SK-N-SH (cell line): ENCODE data around the gene DCP1B. TPM values are rescaled to one million over a fixed set of nuclear protein-coding genes. Genes with fewer than 3 reads are reported as not detected.

Source experiments
- CTCF ChIA-PET: fragments of 300-600, 350-600 bp; formaldehyde crosslinking; extraction: SDS; loops from one replicate; lab custom pipeline; 2021; lab: Yijun Ruan, JAX
- POLR2A ChIA-PET: fragments of 350-600 bp; sonication (Branson Sonifier 250); formaldehyde crosslinking; extraction: SDS; loops from one replicate; lab custom pipeline; 2020; ENCODE audit warnings: antibody characterized with exemption, inconsistent platforms; lab: Yijun Ruan, JAX
- DNase-seq: peaks from one replicate; pipeline ENCODE4 v3.0.0; 2012
- H2AFZ ChIP-seq: fragments of 200-600 bp; sonication (generic); 2 replicates; pipeline ENCODE4 v1.8.1; 2016; ENCODE audit warnings: antibody characterized with exemption, mild to moderate bottlenecking, low read depth
- H3F3A ChIP-seq: fragments of 200-600 bp; sonication (generic); replicated peaks from 2 replicates; pipeline ENCODE3; 2016; ENCODE audit warnings: antibody characterized with exemption, mild to moderate bottlenecking; ENCODE audit not compliant: insufficient read depth
- H3K27ac ChIP-seq, 2 experiments: fragments of 200-500 bp in 1 of 2; fragments of 200-600 bp in 1 of 2; sonication (Bioruptor generic) in 1 of 2; sonication (generic), shearing (Covaris generic) in 1 of 2; 2 replicates each; pipeline versions ENCODE4 v1.5.1 to v1.6.1; 2014 to 2016; ENCODE audit warnings: low read depth in 2 of 2, inconsistent platforms in 1 of 2, low read length in 1 of 2, mild to moderate bottlenecking in 1 of 2, mixed read lengths in 1 of 2
- H3K27me3 ChIP-seq: fragments of 200-600 bp; sonication (generic), shearing (Covaris generic); 2 replicates; pipeline ENCODE4 v1.6.1; 2016; ENCODE audit warnings: mixed run types; ENCODE audit not compliant: insufficient read depth
- H3K36me3 ChIP-seq, 2 experiments: fragments of 200-500 bp in 1 of 2; fragments of 200-600 bp in 1 of 2; sonication (Bioruptor generic) in 1 of 2; sonication (generic) in 1 of 2; replicated peaks in 1 of 2; 2 replicates each; pipeline versions ENCODE3 to v1.5.1; 2014 to 2016; ENCODE audit warnings: low read length in 1 of 2, mild to moderate bottlenecking in 1 of 2; ENCODE audit not compliant: insufficient read depth in 2 of 2, control insufficient read depth in 1 of 2
- H3K4me1 ChIP-seq, 2 experiments: fragments of 200-500 bp in 1 of 2; fragments of 200-600 bp in 1 of 2; sonication (Bioruptor generic) in 1 of 2; sonication (generic), shearing (Covaris generic) in 1 of 2; 2 replicates each; pipeline versions ENCODE4 v1.5.1 to v1.6.1; 2014 to 2016; ENCODE audit warnings: low read depth in 1 of 2, low read length in 1 of 2, mixed run types in 1 of 2; ENCODE audit not compliant: insufficient read depth in 2 of 2, control insufficient read depth in 1 of 2
- H3K4me2 ChIP-seq: fragments of 200-600 bp; sonication (generic), shearing (Covaris generic); 2 replicates; pipeline ENCODE4 v1.6.1; 2017; ENCODE audit warnings: mixed run types
- H3K4me3 ChIP-seq, 2 experiments: fragments of 200-500 bp in 1 of 2; fragments of 200-600 bp in 1 of 2; sonication (Bioruptor generic) in 1 of 2; sonication (generic), shearing (Covaris generic) in 1 of 2; 2 replicates each; pipeline versions ENCODE4 v1.5.1 to v1.8.1; 2014 to 2016; ENCODE audit warnings: low read depth in 2 of 2, inconsistent platforms in 1 of 2, low read length in 1 of 2, mild to moderate bottlenecking in 1 of 2, mixed read lengths in 1 of 2, moderate library complexity in 1 of 2
- H3K79me2 ChIP-seq: fragments of 200-600 bp; sonication (generic); 2 replicates; pipeline ENCODE4 v1.8.1; 2017; ENCODE audit warnings: mild to moderate bottlenecking; ENCODE audit not compliant: insufficient read depth
- H3K9ac ChIP-seq: fragments of 200-600 bp; sonication (generic); 2 replicates; pipeline ENCODE4 v1.6.1; 2017; ENCODE audit warnings: mixed run types
- H3K9me2 ChIP-seq: fragments of 200-600 bp; sonication (generic); 2 replicates; pipeline ENCODE4 v1.6.1; 2017; ENCODE audit warnings: mixed run types
- H3K9me3 ChIP-seq: fragments of 200-600 bp; sonication (generic); 2 replicates; pipeline ENCODE4 v1.6.1; 2017; ENCODE audit warnings: mixed run types, mild to moderate bottlenecking, moderate library complexity
- H4K20me1 ChIP-seq: fragments of 200-600 bp; sonication (generic); 2 replicates; pipeline ENCODE4 v1.6.1; 2017; ENCODE audit warnings: mild to moderate bottlenecking, mixed run types; ENCODE audit not compliant: insufficient read depth
- ELF1 ChIP-seq: IDR thresholded peaks from 2 replicates; pipeline ENCODE4 v1.4.0; 2012
- FOXM1 ChIP-seq: IDR thresholded peaks from 2 replicates; pipeline ENCODE4 v1.4.0; 2012; ENCODE audit warnings: low read depth, mild to moderate bottlenecking
- JUND ChIP-seq: IDR thresholded peaks from 2 replicates; pipeline ENCODE4 v1.4.0; 2012
- MEF2A ChIP-seq: IDR thresholded peaks from 2 replicates; pipeline ENCODE4 v1.4.0; 2012; ENCODE audit warnings: low read depth, borderline replicate concordance
- MXI1 ChIP-seq: IDR thresholded peaks from 2 replicates; pipeline ENCODE4 v1.6.1; 2012; ENCODE audit warnings: mild to moderate bottlenecking, low read depth, low read length, improper control_type of control experiment
- RAD21 ChIP-seq: IDR thresholded peaks from 2 replicates; pipeline ENCODE4 v1.6.1; 2012; ENCODE audit warnings: mild to moderate bottlenecking, low read length
- RFX5 ChIP-seq: IDR thresholded peaks from 2 replicates; pipeline ENCODE4 v1.6.1; 2012; ENCODE audit warnings: mild to moderate bottlenecking, improper control_type of control experiment, low read length
- RXRA ChIP-seq: IDR thresholded peaks from 2 replicates; pipeline ENCODE4 v1.4.0; 2012; ENCODE audit warnings: low read depth, mild to moderate bottlenecking, borderline replicate concordance
- TAF1 ChIP-seq: IDR thresholded peaks from 2 replicates; pipeline ENCODE4 v1.6.1; 2012; ENCODE audit warnings: low read depth, mild to moderate bottlenecking, low read length, moderate library complexity, borderline replicate concordance
- TEAD4 ChIP-seq: IDR thresholded peaks from 2 replicates; pipeline ENCODE4 v1.4.0; 2012; ENCODE audit warnings: mild to moderate bottlenecking, borderline replicate concordance; ENCODE audit not compliant: insufficient read depth
- USF2 ChIP-seq: fragments of 150-350 bp; IDR thresholded peaks from 2 replicates; pipeline ENCODE4 v1.6.1; 2017; ENCODE audit warnings: antibody characterized with exemption, low read length, low read depth, borderline replicate concordance
- ZBTB33 ChIP-seq: IDR thresholded peaks from 2 replicates; pipeline ENCODE4 v1.4.0; 2012; ENCODE audit warnings: low read depth, borderline replicate concordance
- WGBS: methylation state at CpG from one replicate; pipeline ENCODE4 v1.1.6; 2017; ENCODE audit warnings: low lambda C conversion rate; 5-methylcytosine and 5-hydroxymethylcytosine counted together
- polyA plus RNA-seq, 3 experiments: library from polyadenylated mRNA; depleted of rRNA; stranded (reverse); fragments of >200 nt; gene quantifications; 2 replicates each; pipeline ENCODE4 v1.2.3, GENCODE V29; 2012
- TF ChIP-seq, protein P1 (sequence below): IDR thresholded peaks from 2 replicates; pipeline ENCODE4 v1.4.0; 2012; ENCODE audit warnings: low read depth, borderline replicate concordance
- TF ChIP-seq, protein P2 (sequence below): IDR thresholded peaks from 2 replicates; pipeline ENCODE4; 2012
- TF ChIP-seq, protein P3 (sequence below): fragments of 150-350 bp; IDR thresholded peaks from 2 replicates; pipeline ENCODE4 v1.6.1; 2016; ENCODE audit warnings: mild to moderate bottlenecking, low read depth, low read length
- TF ChIP-seq, protein P4 (sequence below): IDR thresholded peaks from 2 replicates; pipeline ENCODE4 v1.4.0; 2012; ENCODE audit warnings: low read depth

Gene DCP1B
- polyA plus RNA-seq, 1 of the 3 experiments (the other 2 are of a cell fraction): 18.8 TPM

- peaks cover 13% of the 10 kb centered on the region for H3K9me3 ChIP-seq
- TF ChIP-seq ZBTB33: no peak
- TF ChIP-seq RFX5: no peak
- TF ChIP-seq MEF2A: no peak
- TF ChIP-seq JUND: no peak
- no peak for TF ChIP-seq FOXM1
- no peak for TF ChIP-seq TAF1
- TF ChIP-seq, protein P1, sequence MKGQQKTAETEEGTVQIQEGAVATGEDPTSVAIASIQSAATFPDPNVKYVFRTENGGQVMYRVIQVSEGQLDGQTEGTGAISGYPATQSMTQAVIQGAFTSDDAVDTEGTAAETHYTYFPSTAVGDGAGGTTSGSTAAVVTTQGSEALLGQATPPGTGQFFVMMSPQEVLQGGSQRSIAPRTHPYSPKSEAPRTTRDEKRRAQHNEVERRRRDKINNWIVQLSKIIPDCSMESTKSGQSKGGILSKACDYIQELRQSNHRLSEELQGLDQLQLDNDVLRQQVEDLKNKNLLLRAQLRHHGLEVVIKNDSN: no peak
- TF ChIP-seq MXI1: no peak
- no peak for TF ChIP-seq RAD21
- TF ChIP-seq, protein P2, sequence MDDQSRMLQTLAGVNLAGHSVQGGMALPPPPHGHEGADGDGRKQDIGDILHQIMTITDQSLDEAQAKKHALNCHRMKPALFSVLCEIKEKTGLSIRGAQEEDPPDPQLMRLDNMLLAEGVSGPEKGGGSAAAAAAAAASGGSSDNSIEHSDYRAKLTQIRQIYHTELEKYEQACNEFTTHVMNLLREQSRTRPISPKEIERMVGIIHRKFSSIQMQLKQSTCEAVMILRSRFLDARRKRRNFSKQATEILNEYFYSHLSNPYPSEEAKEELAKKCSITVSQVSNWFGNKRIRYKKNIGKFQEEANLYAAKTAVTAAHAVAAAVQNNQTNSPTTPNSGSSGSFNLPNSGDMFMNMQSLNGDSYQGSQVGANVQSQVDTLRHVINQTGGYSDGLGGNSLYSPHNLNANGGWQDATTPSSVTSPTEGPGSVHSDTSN: no peak
- TF ChIP-seq, protein P3, sequence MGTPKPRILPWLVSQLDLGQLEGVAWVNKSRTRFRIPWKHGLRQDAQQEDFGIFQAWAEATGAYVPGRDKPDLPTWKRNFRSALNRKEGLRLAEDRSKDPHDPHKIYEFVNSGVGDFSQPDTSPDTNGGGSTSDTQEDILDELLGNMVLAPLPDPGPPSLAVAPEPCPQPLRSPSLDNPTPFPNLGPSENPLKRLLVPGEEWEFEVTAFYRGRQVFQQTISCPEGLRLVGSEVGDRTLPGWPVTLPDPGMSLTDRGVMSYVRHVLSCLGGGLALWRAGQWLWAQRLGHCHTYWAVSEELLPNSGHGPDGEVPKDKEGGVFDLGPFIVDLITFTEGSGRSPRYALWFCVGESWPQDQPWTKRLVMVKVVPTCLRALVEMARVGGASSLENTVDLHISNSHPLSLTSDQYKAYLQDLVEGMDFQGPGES: no peak
- TF ChIP-seq, protein P4, sequence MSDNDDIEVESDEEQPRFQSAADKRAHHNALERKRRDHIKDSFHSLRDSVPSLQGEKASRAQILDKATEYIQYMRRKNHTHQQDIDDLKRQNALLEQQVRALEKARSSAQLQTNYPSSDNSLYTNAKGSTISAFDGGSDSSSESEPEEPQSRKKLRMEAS: no peak
- no peak for TF ChIP-seq TEAD4
- no peak for TF ChIP-seq ELF1
- no peak for TF ChIP-seq RXRA
- TF ChIP-seq USF2: no peak
- TF ChIP-seq, all 33 proteins: peak for 0
- Histone ChIP-seq H3K4me1 (no peaks in the 10 kb centered on the region; a peak in 1 of 4 replicates), H3F3A (no peaks in the 10 kb centered on the region), H2AFZ (no peak overlapping the region), H3K79me2 (no peaks in the 10 kb centered on the region), H3K27me3 (no peaks in the 10 kb centered on the region), H3K9ac (no peak overlapping the region), H4K20me1 (no peaks in the 10 kb centered on the region), H3K27ac (no peak overlapping the region), H3K9me2 (no peaks in the 10 kb centered on the region), H3K36me3 (no peaks in the 10 kb centered on the region), H3K4me2 (no peak overlapping the region), H3K4me3 (no peak overlapping the region)
- POLR2A ChIA-PET: no interaction called here
- WGBS: 89% methylated on average over 22 of the region's 26 CpGs
- no peak for DNase-seq
- CTCF ChIA-PET: no interaction called here
Measured at GRCh38 chr12:1908758-1909157, 95.5 kb downstream of the DCP1B start.
